ENCODE results near the gene CRYM.
A peak's percentile ranks its signal among the peaks of the same experiment; 100 is the strongest.
"Not testable (repeated sequence)": the region's sequence is repeated elsewhere in the genome, so short reads cannot be mapped to it uniquely, and the experiment has no call there.

CRYM gene

DNA sequence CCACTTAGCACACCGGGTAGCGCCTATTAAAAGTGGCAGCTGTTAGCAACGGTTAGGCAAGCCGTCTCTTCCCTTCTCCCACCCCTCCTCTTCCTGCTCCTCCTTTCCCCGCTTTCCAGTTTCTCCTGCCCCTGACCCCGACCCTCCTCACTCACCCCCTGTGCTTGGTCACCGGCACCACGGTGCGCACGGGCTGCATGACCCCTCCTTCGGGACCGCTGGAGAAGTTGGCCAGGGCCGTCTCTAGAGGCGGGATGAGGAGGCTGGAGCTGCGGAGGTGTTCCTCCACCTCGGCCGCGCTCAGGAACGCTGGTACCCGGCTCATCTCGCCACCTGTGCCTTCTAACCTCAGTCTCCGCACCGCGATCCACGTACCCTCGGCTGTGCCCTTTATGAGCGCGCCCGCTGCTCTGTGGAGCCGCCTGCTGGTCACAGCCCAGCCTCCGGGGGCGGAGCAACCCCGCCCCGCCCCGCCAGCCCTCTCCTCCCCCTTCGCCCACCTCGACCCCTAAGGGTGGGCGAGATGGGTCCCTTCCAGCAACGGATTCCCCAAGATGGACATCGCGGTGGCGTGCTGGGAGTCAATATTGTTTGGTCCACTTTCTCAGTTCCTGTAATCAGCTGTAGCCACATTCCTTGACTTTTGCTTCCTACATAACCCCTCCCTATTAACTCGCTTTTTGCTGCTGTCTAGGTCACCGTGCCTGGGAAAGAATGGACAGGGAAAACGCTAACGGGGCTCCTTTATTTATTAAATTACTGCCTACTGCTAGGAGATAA lies at the start of gene CRYM:
Gene CRYM (minus strand): TSS at position 364 of the 780 bp plus-strand sequence. CDS start 39 bp downstream, at position 325.
- DNase-seq (ENCODE audit: low read depth) = no peak

DNA sequence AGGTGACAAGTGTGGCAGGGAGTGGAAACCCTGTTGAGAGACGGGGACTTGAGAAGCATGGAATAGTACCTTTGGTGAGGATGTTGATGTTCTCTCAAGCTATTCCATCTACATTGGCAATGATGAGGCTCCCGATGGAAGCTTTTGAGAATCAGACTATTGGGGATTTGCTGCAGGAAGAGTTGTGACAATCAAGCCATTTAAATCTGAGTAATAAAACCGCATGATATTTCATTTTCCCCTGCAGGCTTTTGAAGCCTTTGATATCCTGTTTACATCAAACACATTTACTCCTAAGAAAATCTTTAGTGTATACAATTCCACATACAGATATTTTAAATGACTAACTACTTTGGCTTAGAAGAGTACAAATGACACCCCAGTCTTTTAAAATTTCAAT lies 49.0 kb upstream of the CRYM start:
- no peak for DNase-seq (ENCODE audit: low read depth)

DNA sequence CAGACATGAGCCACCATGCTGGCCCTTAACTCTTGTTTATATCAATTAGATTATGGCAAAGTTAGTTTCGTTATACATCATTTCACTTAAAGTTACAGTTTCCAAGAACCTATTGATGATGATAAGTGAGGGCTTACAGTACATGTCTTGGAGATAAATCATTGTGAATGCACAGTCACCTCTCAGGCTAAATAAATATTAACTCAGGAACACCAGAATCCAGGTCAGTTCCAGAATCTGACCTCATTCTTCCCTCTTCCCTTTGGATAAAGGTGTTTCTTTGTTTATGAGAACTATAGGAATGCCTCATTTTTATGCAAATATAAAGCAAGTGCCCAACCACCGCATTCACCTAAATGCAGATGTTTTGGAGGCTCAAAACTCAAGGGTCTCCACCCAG lies 48.4 kb upstream of the CRYM start:
- no peak for DNase-seq (ENCODE audit: low read depth)

DNA sequence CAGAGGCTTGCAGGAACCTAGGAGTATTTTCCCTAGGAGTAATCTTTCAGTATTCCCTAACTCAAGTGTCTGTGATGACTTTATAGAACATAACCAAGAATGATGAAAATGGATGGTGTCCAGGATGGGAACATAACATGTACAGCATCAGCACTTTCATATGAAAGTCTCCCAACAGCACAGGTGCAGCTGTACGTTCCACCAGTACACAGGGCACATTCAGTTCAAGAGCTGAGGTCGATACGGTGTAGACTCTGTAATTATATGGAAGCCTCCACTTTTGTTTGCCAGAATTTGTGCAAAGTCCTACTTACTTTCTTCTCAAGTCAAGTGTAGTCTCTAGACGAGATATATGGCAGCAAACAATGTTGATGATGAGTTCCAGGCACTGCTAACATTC lies 46.2 kb upstream of the CRYM start:
- DNase-seq (ENCODE audit: low read depth) = no peak

DNA sequence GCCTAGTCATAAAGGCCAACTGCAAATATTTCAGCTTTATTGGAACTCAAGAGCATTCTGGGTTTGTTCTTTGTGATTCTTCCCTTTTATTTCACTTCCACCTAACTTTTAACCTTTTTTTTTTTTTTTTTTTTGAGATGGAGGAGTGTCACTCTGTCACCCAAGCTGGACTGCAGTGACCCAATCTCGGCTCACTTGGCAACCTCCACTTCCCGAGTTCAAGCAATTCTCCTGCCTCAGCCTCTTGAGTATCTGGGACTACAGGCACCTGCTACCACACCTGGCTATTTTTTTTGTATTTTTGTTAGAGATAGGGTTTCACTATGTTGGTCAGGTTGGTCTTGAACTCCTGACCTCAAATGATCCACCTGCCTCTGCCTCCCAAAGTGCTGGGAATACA lies 44.2 kb upstream of the CRYM start:
- DNase-seq (ENCODE audit: low read depth) = not testable (repeated sequence)

DNA sequence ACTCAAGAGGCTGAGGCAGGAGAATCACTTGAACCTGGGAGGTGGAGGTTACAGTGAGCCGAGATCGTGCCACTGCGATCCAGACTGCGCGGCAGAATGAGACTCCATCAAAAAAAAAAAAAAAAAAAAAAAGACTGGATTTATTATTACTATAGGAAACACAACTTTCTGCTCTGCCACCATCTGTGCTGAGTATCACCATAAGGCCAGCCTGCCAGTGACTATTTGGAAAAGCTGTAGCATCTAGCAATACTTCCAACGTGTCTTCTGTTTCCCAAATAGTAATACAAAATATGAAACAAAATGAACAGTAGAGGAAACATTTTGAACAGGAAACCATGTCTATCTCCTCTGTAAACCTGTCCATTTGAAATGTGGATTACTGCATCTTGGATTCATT lies 43.6 kb upstream of the CRYM start:
- no peak for DNase-seq (ENCODE audit: low read depth)

DNA sequence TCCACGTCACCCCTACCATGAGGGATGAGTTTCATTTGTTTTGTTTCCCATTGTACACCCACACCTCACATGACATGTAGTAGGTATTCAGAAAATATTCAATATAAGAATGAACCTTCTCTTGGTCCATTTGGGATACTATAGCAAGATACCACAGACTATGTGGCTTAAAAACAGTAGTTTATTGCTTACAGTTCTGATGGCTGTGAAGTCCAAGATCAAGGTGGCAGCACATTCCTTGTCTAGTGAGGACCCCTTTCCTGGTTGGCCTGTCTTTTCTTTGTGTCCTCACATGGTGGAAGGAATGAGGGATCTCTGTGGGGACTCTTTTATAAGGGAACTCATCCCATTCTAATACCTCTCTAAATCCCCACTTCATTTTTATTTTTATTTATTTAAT lies 36.2 kb upstream of the CRYM start:
- DNase-seq (ENCODE audit: low read depth) = no peak

DNA sequence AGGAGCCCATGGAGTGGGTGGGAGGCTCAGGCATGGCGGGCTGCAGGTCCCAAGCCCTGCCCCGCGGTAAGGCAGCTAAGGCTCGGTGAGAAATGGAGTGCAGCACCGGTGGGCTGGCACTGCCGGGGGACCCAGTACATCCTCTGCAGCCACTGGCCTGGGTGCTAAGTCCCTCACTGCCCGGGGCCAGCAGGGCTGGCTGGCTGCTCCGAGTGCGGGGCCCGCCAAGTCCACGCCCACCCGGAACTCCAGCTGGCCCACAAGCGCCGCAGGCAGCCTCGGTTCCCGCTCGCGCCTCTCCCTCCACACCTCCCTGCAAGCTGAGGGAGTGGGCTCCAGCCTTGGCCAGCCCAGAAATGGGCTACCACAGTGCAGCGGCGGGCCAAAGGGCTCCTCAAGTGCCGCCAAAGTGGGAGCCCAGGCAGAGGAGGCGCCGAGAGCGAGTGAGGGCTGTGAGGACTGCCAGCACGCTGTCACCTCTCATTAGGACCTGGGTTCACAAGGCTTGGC lies 34.8 kb upstream of the CRYM start:
- not testable (repeated sequence) for DNase-seq (ENCODE audit: low read depth)

DNA sequence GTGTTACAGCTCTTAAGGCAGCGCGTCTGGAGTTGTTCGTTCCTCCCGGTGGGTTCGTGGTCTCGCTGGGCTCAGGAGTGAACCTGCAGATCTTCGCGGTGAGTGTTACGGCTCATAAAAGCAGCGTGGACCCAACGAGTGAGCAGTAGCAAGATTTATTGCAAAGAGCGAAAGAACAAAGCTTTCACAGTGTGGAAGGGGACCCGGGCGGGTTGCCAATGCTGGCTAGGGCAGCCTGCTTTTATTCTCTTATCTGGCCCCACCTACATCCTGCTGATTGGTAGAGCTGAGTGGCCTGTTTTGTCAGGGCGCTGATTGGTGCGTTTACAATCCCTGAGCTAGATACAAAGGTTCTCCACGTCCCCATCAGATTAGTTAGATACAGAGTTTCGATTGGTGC lies 34.0 kb upstream of the CRYM start:
- DNase-seq (ENCODE audit: low read depth) = not testable (repeated sequence)

DNA sequence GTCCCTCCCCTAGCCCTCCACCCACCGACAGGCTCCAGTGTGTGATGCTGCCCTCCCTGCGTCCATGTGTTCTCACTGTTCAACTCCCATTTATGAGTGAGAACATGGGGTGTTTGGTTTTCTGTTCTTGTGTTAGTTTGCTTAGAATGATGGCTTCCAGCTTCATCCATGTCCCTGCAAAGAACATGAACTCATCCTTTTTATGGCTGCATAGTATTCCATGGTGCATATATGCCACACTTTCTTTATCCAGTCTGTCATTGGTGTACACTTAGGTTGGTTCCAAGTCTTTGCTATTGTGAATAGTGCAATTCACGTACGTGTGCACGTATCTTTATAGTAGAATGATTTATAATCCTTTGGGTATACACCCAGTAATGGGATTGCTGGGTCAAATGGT lies 28.6 kb upstream of the CRYM start:
- DNase-seq (ENCODE audit: low read depth) = not testable (repeated sequence)

DNA sequence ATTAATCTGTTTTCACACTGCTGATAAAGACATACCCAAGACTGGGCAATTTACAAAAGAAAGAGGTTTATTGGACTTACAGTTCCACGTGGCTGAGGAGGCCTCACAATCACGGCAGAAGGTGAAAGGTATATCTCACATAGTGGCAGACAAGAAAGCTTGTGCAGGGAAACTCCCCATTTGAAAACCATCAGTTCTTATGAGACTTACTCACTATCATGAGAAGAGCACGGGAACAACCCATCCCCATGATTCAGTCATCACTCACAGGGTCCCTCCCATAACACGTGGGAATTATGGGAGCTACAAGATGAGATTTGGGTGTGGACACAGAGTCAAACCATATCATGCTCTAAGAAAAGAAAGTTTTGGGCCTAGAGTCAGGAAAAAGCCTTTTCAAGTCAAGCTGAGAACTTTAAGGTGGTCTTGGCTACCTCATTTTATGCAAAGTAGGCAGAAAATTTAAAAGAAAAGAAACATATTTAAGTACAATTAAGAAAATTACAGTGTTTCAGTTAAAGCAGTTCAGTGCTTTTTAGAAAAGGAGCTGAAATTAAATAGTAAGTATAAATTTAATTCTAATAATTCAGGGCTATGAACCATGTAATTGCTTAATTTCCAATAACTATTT lies 24.9 kb upstream of the CRYM start:
- DNase-seq (ENCODE audit: low read depth) = no peak

DNA sequence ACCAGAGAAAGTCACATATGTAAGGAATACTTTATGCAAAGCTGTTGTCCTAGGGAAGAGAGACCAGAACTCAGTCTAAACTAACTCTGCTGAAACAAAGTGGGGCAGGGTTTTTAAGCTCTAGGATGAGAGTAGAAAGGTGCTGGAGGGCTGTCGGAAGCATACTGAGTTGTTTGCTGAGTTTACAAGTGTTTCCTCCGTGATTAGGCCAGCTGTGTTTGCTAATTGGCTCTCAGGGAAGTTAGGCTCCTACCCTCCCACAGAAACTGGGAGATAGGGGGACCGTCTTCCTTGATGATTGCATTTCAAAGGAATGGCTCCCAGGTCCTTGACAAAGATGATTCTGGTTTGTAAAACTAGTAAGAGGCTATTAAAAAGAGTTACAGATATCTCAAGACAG lies 24.4 kb upstream of the CRYM start:
- DNase-seq (ENCODE audit: low read depth) = no peak

DNA sequence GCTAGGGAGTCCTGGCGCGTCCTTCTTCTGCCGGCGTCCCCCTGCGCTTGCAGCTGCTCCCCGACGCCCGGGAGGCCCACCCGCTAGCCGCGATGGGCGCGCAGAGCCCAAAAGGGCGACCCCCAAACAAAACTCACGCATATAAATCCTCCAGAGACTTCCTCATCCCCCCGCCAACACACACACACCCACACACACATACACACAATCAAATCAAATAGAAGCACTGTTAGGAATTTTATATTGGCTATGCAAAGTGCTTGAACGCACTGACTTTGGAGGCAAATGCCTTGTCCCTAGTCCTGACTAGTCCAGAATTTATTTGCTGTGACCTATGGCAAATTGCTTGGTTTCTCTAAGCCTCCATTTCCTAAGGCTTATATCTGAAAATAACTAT lies 23.8 kb upstream of the CRYM start:
- DNase-seq (ENCODE audit: low read depth) = no peak

DNA sequence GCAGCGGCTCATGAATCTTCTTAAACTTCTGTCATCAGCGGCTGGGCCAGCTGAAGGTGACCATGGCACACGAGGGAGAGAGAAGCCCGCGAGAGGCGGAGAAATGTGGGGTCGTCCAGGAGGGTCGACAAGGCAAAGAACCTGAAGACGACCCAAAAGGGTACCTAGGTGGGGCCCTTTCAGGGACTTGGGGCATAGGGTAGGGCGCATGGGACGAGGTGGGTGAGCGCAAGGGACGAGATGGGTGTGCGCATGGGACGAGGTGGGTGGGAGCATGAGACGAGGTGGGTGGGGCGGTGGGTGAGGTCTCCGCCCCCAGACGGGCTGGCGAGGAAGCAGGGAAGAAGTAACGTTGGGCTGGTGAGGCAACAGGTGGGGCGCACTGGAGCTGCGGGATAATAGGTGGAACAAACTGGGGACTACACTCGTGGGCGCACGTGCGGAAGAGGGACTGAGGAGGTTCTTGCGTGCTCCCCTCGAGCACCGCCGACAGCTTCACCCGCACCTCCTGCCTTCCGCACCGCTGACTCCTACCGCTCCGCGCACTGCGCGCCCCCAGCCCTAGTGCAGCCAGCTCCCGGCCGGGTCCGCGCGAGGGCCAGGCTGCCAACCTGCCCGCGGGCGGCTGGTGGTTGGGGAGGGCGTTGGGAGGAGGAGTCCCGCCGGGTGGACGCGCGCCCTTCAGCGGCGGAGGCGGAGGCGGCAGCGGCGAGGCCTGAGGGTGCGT lies 23.2 kb upstream of the CRYM start:
- no peak for DNase-seq (ENCODE audit: low read depth)

DNA sequence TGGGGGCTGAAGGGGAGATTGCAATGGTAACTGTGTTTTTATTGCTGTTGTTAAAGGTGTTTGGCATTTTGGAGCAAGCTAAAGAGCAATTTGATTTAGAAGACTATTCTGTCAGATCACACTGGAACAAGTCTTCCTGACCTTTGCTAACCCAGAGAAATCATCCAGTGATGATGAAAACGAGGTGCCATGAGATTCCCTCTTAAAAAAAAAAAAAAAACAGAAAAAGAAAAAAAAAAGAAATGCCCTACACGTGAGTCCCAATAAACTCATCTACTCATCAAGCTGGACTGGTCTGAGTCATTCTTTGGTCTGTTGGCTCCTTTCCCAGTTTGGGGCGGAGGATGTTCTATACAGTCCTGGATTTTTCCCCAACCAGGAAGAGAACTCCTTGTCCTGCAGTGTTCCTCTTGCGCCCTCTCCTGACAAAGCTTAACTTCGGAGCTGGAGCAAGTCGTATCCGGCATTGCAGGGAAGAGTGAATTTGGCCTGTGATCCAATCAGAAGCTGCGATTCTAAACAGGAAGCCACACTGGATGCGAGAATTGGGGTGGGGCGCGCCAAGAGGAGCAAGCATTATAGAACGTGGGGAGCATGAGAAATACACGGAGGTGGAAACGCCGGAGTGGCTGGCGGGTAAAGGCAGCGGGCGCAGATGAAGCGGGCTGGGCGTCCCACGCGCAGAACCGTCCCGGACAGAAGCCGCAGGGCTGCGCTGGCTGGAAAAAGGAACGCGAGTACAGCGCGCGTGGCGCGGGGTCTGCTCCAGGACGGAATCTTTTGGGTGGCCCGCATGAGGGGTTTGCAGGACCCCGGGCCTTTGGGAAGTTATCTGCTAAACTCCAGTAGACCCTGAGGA lies 22.4 kb upstream of the CRYM start:
- peak; percentile 99 for DNase-seq (ENCODE audit: low read depth)

DNA sequence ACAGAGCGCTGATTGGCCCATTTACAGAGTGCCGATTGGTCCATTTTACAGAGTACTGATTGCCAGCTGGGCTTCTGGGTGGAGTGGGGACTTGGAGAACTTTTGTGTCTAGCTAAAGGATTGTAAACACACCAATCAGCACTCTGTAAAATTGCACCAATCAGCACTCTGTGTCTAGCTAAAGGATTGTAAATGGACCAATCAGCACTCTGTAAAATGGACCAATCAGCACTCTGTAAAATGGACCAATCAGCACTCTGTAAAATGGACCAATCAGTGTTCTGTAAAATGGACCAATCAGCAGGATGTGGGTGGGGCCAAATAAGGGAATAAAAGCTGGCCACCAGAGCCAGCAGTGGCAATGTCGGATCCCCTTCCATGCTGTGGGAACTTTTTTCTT lies 11.7 kb upstream of the CRYM start:
- not testable (repeated sequence) for DNase-seq (ENCODE audit: low read depth)

DNA sequence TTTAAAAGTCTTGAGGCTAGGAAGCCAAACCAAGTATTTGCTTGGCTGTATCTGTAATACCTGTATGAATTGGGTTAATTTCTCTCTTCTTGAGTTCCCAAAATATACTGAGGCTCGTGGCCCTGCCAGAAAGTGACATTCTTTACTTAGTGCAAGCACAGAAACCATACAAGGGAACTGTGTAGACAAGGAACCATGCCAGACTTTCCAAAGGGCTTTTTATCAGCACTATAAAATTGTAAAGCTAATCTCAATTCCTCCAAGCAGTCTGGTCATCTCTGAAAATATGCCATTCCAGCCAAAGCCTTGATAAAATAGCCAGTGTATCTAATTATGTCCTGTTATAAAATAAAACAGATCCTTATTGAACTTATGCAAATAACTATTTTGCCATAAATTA lies 7.2 kb upstream of the CRYM start:
- DNase-seq (ENCODE audit: low read depth) = no peak

DNA sequence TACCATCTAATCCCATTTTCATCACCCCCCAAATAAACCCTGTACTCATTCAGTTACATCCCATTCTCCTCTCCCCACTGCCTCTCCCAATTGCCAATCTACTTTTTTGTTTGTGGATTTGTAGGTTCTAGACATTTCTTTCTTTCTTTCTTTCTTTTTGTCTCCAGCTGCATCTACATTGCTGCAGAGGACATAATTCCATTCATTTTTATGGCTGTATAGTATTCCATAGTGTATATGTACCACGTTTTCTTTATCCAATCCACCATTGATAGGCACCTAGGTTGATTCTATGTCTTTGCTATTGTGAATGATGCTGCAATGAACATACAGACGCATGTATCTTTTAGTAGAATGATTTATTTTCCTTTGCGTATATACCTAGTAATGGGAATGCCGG lies 6.3 kb upstream of the CRYM start:
- no peak for DNase-seq (ENCODE audit: low read depth)

DNA sequence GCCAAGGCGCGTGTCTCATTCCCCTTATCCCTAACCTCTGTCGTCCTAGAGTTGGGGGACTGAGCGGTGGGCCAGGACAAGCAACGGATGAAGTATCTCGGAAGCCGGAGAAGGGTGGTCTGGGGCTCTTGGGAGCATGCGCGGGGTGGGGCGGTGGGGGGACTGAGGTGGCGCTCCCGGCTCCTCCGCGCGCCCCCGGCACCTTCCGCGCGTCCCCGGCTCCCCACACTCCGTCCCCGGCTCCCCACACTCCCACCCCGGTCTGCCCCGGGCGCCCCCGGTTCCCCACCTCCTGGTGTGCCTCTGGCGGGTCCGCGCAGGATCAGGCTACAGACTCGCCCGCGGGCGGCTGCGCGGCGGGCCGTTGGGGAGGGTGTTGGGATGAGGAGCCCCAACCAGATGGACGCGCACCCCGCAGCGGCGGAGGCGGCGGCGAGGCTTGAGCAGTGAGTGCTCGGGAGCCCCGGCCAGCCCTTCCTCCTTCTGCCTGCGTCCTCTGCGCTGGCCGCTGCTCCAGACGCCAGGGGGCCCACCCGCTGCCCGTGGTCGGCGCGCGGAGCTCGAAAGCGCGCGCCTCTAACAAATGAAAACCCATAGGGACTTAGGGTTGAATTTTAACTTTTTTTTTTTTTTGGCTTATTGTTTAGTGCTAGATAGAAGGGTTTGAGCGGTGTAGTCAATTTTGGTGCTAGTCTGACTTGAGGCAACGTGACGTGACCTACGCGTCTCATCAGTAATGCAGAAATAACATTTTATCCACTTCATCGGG lies 5.6 kb upstream of the CRYM start:
- DNase-seq (ENCODE audit: low read depth) = no peak

DNA sequence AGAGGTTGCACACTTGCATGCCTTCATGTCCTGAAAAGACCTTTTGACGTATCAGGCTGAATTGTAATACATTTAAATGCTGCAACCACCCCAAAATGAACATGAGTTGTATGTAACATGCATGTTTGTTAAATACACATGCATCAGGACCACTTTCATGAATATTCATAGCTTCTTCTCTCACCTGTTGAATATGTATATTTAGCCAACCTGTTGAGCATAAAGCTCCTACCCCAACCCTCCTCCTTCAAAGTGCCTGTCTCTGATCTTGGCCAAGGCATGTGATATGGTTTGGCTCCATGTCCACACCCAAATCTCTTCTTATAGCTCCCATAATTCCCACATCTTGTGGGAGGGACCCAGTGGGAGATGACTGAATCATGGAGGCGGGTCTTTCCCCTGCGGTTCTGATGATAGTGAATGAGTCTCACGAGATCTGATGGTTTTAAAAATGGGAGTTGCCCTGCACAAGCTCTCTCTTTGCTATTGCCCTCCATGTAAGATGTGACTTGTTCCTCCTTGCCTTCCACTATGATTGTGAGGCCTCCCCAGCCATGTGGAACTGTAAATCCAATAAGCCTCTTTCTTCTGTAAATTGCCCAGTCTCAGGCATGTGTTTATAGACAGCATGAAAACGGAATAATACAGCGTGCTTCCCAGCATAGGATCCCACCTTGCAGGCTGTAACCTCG lies 3.8 kb upstream of the CRYM start:
- no peak for DNase-seq (ENCODE audit: low read depth)

DNA sequence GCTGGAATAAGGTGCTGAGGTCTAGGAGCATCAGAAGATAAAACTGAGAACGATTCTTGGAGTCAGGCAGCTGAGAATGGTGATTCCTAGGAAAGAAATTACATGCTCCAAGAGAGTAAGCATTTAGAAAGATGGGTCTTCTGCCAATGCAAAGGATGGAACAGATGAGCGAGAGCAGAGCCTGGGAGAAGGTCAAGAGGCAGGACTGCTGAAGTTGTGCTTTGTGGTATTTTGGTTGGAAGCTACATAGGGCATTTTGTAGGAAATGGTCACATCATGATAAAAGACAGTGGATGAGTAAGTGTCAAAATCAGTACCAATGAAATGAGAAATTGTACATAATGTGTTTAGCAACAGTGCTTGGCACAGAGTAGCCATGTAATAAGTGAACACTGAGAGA lies 1.4 kb upstream of the CRYM start:
- no peak for DNase-seq (ENCODE audit: low read depth)

Measured in GM04503 (cell line).